Right lobe of liver (tissue), 6 donors: Measurements from ENCODE around the gene CAPN2. TPM values are rescaled to one million over a fixed set of nuclear protein-coding genes. Genes with fewer than 3 reads are reported as not detected.
A peak's percentile ranks its signal among the peaks of the same experiment; 100 is the strongest.

Source experiments
- ATAC-seq, 4 donors: fragments of 200-7000 bp; cut with Tn5 transposase; one replicate each; pipeline ENCODE4 v1.9.1; 2020; ENCODE audit warnings: mild to moderate bottlenecking in 4 of 4, moderate library complexity in 4 of 4
- DNase-seq, 3 donors: peaks; one replicate each; pipeline ENCODE4 v3.0.0-alpha.2; 2020
- H3K27ac ChIP-seq, 3 donors: fragments of 200-600 bp; one replicate each; pipeline ENCODE4 v1.8.0; 2022
- H3K27me3 ChIP-seq, 2 donors: fragments of 200-600 bp; one replicate each; pipeline ENCODE4 v1.8.0; 2022
- H3K36me3 ChIP-seq, 4 donors: fragments of 200-600 bp; sonication (generic) in 1 of 4; one replicate each; pipeline versions ENCODE4 v1.5.1 to v1.8.0; 2017 to 2022; ENCODE audit warnings: control low read depth in 1 of 4
- H3K4me1 ChIP-seq, 4 donors: fragments of 200-600 bp; sonication (generic) in 1 of 4; one replicate each; pipeline versions ENCODE4 v1.5.1 to v1.8.0; 2017 to 2022; ENCODE audit warnings: control low read depth in 1 of 4
- H3K4me3 ChIP-seq, 3 donors: fragments of 200-600 bp; one replicate each; pipeline ENCODE4 v1.8.0; 2022
- H3K9me3 ChIP-seq, 4 donors: fragments of 200-600 bp; sonication (generic) in 1 of 4; one replicate each; pipeline versions ENCODE4 v1.5.1 to v1.8.0; 2017 to 2022; ENCODE audit warnings: control low read depth in 1 of 4
- CTCF ChIP-seq, 4 donors: fragments of 200-600 bp in 3 of 4; fragments of 450-650 bp in 1 of 4; IDR thresholded peaks; one replicate each; pipeline versions ENCODE4 v1.5.1 to v1.8.0; 2016 to 2022; ENCODE audit warnings: antibody characterized with exemption in 4 of 4, mild to moderate bottlenecking in 2 of 4
- POLR2A ChIP-seq: fragments of 450-650 bp; IDR thresholded peaks from one replicate; pipeline ENCODE4 v1.6.1; 2017; ENCODE audit warnings: antibody characterized with exemption, mild to moderate bottlenecking
- WGBS: methylation state at CpG from one replicate; pipeline ENCODE4 v1.1.6; 2018; ENCODE audit warnings: low coverage, low lambda C conversion rate; ENCODE audit not compliant: insufficient coverage; ENCODE audit errors: missing lambda C conversion rate; 5-methylcytosine and 5-hydroxymethylcytosine counted together
- intact Hi-C, 2 donors: fragments of 100-400 bp; cut with DNase I; formaldehyde crosslinking; loops; one replicate each; pipeline versions ENCODE4 v1.11.2 to v1.14.1; 2022
- total RNA-seq, 6 experiments: library from RNA; depleted of rRNA in 2 of 6; stranded (reverse); fragments of >200 nt in 2 of 6; fragmentation: NEBNext Ultra II Directional in 3 of 6; extraction: Animal tissue kit (Norgen Biotek cat#: 25700) in 3 of 6; gene quantifications; one replicate each; pipeline versions ENCODE4 v1.1.0 to v1.2.4, GENCODE V29; 2016 to 2023
- donor health status: DM: no; HTN: yes; CAD: no.
- donor health status: DM: no; HTN: no; CAD: no.
- donor health status: DM: no; HTN: no; CAD: no.
- donor health status: DM: no; HTN: yes; CAD: no.
- donor health status: DM: no; HTN: yes; CAD: no.

Gene CAPN2
- total RNA-seq, 6 experiments from 2014 or later: 17.5 to 53.1 (median 33.1) TPM

- Histone ChIP-seq H3K4me3 (no peak overlapping the region), H3K27me3 (no peaks in the 10 kb centered on the region), H3K4me1 (no peaks in the 10 kb centered on the region), H3K27ac (no peak overlapping the region), H3K36me3 (no peaks in the 10 kb centered on the region), H3K9me3 (no peaks in the 10 kb centered on the region)
- TF ChIP-seq CTCF (IDR thresholded peaks at IDR 0.05): no peak
- 81% methylated on average over 4 of the region's 9 CpGs for WGBS
- peak in 3 of 4 donors; percentile 27 to 35 (median 31) for ATAC-seq
- no peak for DNase-seq
- intact Hi-C loops: no loop called here
These were observed 30.6 kb downstream of the CAPN2 start for GRCh38 chr1:223742856-223743517.

DNA sequence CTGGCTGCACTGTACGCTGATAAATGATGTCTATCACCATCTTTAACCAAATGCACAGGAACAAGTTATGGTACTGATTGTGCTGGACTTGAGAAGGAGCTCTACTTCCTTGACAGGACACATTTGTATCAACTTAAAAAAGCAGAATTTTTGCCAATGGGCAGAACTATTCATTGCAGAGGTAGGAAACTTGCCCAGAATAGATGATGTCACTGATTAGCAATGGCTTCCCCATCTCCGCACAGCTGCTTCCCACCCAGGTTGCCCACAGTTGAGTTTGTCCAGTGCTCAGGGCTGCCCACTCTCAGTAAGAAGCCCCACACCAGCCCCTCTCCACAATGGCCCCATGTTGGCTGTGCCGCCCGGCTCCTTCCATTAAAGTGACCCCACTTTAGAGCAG lies 33.4 kb downstream of the CAPN2 start:
- H3K4me3 ChIP-seq: no peak overlapping the region
- intact Hi-C loops: loop anchor here (5.0 kb wide), 1 partner anchor 33 kb away; the partner anchor contains the start of gene CAPN2 (in 2 of the 2)
- no peaks in the 10 kb centered on the region for H3K27me3 ChIP-seq
- H3K4me1 ChIP-seq: peaks cover 0 to 8% (median 0%) of the 10 kb centered on the region in 4 donors
- ATAC-seq: no peak
- no peaks in the 10 kb centered on the region for H3K9me3 ChIP-seq
- no peak for TF ChIP-seq POLR2A
- no peak for TF ChIP-seq CTCF (IDR thresholded peaks at IDR 0.05)
- no peaks in the 10 kb centered on the region for H3K36me3 ChIP-seq
- WGBS: 100% methylated on average over 1 of the region's 4 CpGs
- H3K27ac ChIP-seq: no peak overlapping the region
- DNase-seq: no peak

GRCh38 chr1:223747838-223748335 lies 35.5 kb downstream of the CAPN2 start:
- 23% methylated on average over 3 of the region's 4 CpGs for WGBS
- H3K27ac ChIP-seq: no peak overlapping the region
- peaks cover 0 to 3% (median 0%) of the 10 kb centered on the region in 4 donors for H3K36me3 ChIP-seq
- peaks cover 0 to 14% (median 0%) of the 10 kb centered on the region in 4 donors for H3K4me1 ChIP-seq
- TF ChIP-seq POLR2A: no peak
- no peak for TF ChIP-seq CTCF (IDR thresholded peaks at IDR 0.05)
- no peaks in the 10 kb centered on the region for H3K27me3 ChIP-seq
- H3K4me3 ChIP-seq: no peak overlapping the region
- DNase-seq (peak; percentile 3 to 58 (median 58)), ATAC-seq (peak in 3 of 4 donors; percentile 3 to 45 (median 23))
- no peaks in the 10 kb centered on the region for H3K9me3 ChIP-seq
- intact Hi-C loops: loop anchor here (5.0 kb wide), 1 partner anchor 36 kb away; the partner anchor contains the start of gene CAPN2 (in 2 of the 2)

GRCh38 chr1:223748405-223748772 lies 36.0 kb downstream of the CAPN2 start:
- intact Hi-C loops: loop anchor here (5.0 kb wide), 1 partner anchor 36 kb away; the partner anchor contains the start of gene CAPN2 (in 2 of the 2)
- WGBS: 61% methylated on average over 12 of the region's 18 CpGs
- DNase-seq: peak in 1 of 3 donors; percentile 37

More at GRCh38 chr1:223748405-223748772, 36.0 kb downstream of the CAPN2 start:
- TF ChIP-seq POLR2A (no peak), CTCF (IDR thresholded peaks at IDR 0.05) (no peak)
- Histone ChIP-seq H3K27me3 (no peaks in the 10 kb centered on the region), H3K4me1 (peaks cover 0 to 14% (median 0%) of the 10 kb centered on the region in 4 donors), H3K9me3 (no peaks in the 10 kb centered on the region), H3K4me3 (peak overlapping the region; percentile 52 to 59 (median 57)), H3K36me3 (peaks cover 0 to 3% (median 1%) of the 10 kb centered on the region in 4 donors), H3K27ac (peak overlapping the region in 2 of 3 donors; percentile 8 to 18)
- peak; percentile 7 to 46 (median 37) for ATAC-seq
